ENCODE data around the gene AMMECR1L. TPM values are rescaled to one million over a fixed set of nuclear protein-coding genes. Genes with fewer than 3 reads are reported as not detected.
"Not testable (repeated sequence)": the region's sequence is repeated elsewhere in the genome, so short reads cannot be mapped to it uniquely, and the experiment has no call there.

AMMECR1L gene
- total RNA-seq, 4 donors from 2014 or later, result 6.6 to 18.3 (median 12.9) TPM

DNA sequence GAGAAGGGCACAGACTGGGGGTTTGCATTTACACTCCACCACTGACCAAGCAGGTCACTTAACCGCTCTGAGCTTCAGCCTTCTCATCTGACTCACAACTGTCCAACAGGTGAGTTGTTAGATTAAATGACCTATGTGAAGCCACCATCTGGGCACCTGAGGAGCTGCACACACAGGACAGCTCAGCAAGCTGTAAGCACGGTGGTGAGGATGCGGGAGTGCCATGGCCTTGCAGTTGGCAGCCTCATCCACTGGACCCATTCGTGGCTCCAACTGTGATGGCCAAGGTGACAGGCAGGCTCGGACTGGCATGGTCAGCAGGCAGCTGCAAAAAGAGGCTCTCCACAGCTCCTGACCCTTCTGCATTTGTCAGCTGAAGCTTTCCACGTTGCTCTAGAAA, 23.3 kb upstream of the AMMECR1L start:
- WGBS, 2 donors (ENCODE audit: low coverage in 1 of 2), result 71 to 73% methylated on average over 1 to 6 of the region's 6 CpGs
- Histone ChIP-seq H3K36me3 (no peaks in the 10 kb centered on the region), H3K4me1 (no peaks in the 10 kb centered on the region), H3K27ac (no peak overlapping the region), H3K9me3 (no peaks in the 10 kb centered on the region), H3K27me3 (no peaks in the 10 kb centered on the region), H3K4me3 (no peak overlapping the region)
- TF ChIP-seq, protein P1, sequence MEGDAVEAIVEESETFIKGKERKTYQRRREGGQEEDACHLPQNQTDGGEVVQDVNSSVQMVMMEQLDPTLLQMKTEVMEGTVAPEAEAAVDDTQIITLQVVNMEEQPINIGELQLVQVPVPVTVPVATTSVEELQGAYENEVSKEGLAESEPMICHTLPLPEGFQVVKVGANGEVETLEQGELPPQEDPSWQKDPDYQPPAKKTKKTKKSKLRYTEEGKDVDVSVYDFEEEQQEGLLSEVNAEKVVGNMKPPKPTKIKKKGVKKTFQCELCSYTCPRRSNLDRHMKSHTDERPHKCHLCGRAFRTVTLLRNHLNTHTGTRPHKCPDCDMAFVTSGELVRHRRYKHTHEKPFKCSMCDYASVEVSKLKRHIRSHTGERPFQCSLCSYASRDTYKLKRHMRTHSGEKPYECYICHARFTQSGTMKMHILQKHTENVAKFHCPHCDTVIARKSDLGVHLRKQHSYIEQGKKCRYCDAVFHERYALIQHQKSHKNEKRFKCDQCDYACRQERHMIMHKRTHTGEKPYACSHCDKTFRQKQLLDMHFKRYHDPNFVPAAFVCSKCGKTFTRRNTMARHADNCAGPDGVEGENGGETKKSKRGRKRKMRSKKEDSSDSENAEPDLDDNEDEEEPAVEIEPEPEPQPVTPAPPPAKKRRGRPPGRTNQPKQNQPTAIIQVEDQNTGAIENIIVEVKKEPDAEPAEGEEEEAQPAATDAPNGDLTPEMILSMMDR (IDR thresholded peaks at IDR 0.05), result no peak
- TF ChIP-seq POLR2A (IDR thresholded peaks at IDR 0.05), result no peak
- no peak for TF ChIP-seq POLR2AphosphoS5 (IDR thresholded peaks at IDR 0.05)
- no peak for TF ChIP-seq EP300 (IDR thresholded peaks at IDR 0.05; ENCODE audit: low read depth)
- DNase-seq, result no peak
- intact Hi-C loops (cut with DNase I; ENCODE audit: low total_unique reads), result no loop called here
- in situ Hi-C loops (cut with MboI; ENCODE audit: low pct_ligation_motif_present in 1 of 4, low pct_unique_long_range_greater_than_20kb in 1 of 4, low sequenced_read_pairs in 3 of 4), result no loop called here

DNA sequence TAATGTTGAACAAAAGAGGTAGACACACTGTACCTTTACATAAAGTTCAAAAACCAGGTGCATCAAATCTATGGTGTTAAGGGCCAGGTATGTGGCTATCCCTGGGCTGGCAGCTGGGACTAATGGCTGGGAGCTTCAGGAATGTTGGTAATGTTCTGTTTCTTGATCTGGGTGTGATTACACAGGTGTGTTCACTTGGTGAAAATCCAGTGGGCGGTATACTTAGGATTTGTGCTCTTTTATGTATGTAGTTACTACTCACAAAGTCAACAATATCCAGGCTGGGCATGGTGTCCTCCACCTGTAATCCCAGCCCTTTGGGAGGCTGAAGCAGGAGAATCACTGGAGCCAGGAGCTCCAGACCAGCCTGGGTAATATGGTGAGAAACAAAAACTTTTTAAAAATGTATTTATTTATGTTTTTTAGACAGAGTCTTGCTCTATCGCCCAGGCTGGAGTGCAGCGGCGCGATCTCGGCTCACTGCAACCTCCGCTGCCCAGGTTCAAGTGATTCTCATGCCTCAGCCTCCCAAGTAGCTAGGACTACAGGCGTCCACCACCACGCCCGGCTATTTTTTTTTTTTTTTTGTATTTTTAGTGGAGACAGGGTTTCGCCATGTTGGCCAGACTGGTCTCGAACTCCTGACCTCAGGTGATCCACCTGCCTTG, 22.1 kb upstream of the AMMECR1L start:
- H3K36me3 ChIP-seq; H3K4me3 ChIP-seq; H3K9me3 ChIP-seq; H3K4me1 ChIP-seq; H3K27ac ChIP-seq; H3K27me3 ChIP-seq; in situ Hi-C loops (cut with MboI; ENCODE audit: low pct_ligation_motif_present in 1 of 4, low pct_unique_long_range_greater_than_20kb in 1 of 4, low sequenced_read_pairs in 3 of 4); intact Hi-C loops (cut with DNase I; ENCODE audit: low total_unique reads): not testable (repeated sequence)
- peak; percentile 9 for DNase-seq
- 87 to 93% methylated on average over 9 to 12 of the region's 12 CpGs for WGBS, 2 donors (ENCODE audit: low coverage in 1 of 2)

DNA sequence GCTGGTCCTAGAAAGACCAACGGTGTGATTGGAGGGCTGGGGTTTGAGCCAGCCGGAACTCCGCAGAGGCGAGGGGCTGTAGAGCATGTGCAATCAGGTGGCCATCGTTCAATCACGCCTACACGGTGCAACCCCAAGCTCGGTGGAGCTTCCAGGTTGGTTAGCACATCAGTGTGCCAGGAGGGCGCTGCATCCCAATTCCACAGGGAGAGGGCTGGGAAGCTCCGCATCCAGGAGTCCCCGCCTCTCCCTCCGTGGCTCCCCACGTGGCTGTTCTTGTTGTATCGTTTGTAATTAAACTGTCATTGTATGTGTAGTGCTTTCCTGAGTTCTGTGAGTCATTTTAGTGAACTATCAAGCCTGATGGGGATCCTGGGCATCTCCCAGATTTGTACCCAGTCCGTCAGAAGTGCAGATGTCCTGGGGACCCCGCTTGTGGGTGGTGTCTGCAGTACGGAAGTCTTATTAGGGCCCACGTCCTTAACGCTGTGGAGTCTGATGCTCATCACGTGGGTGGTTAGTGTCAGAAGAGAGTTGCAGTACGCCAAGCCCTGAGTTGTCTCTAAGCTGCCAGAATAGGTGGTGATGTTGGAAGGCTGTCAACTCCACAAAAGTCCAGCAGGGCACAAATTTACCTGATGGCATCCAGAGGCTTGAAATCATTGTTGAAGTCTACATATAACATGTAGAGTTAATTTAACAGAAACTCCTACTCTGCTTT, 20.6 kb upstream of the AMMECR1L start:
- Histone ChIP-seq H3K9me3 (no peaks in the 10 kb centered on the region), H3K4me1 (peaks cover 0 to 1% (median under 1%) of the 10 kb centered on the region in 4 donors), H3K36me3 (no peaks in the 10 kb centered on the region), H3K27ac (no peak overlapping the region), H3K27me3 (no peaks in the 10 kb centered on the region), H3K4me3 (no peak overlapping the region)
- no peak for DNase-seq
- TF ChIP-seq POLR2A (IDR thresholded peaks at IDR 0.05) (no peak), EP300 (IDR thresholded peaks at IDR 0.05; ENCODE audit: low read depth) (no peak), POLR2AphosphoS5 (IDR thresholded peaks at IDR 0.05) (no peak)
- TF ChIP-seq, protein P1 (IDR thresholded peaks at IDR 0.05), result no peak
- 64 to 77% methylated on average over 6 to 19 of the region's 21 CpGs for WGBS, 2 donors (ENCODE audit: low coverage in 1 of 2)
- intact Hi-C loops (cut with DNase I; ENCODE audit: low total_unique reads), result no loop called here
- in situ Hi-C loops (cut with MboI; ENCODE audit: low pct_ligation_motif_present in 1 of 4, low pct_unique_long_range_greater_than_20kb in 1 of 4, low sequenced_read_pairs in 3 of 4), result no loop called here

DNA sequence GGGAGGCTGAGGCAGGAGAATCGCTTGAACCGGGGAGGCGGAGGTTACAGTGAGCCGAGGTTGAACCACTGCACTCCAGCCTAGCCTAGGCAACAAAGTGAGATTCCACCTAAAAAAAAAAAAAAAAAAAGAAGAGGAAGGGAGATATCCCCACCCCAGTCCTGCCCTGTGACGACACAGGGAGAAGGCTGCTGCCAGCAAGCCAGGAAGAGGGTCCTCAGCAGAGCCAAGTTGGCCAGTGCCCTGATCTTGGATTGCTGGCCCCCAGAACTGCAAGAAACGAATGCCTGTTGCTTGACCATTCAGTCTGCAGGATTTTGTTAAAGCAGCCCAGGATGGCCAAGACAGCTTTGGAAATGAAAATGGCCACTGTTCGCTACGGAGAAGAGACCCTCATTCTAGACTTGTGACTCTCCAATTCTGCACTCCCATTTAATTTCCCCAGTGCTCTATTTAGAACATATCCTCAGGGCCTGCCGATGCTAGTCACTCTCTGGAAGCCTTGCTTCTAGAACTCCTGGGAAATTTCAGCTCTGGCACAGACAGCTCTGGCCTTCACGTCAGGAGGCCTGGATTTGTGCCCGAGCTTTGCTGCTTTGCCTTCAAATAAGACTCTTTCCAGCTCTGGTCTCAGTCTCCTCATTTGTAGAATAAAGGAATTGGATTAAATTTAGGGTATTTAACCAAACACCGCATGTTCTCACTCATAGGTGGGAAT, 15.7 kb upstream of the AMMECR1L start:
- H3K4me3 ChIP-seq, result no peak overlapping the region
- TF ChIP-seq POLR2AphosphoS5 (IDR thresholded peaks at IDR 0.05) (no peak), POLR2A (IDR thresholded peaks at IDR 0.05) (no peak), EP300 (IDR thresholded peaks at IDR 0.05; ENCODE audit: low read depth) (no peak)
- H3K4me1 ChIP-seq, result peaks cover 0 to 9% (median 1%) of the 10 kb centered on the region in 4 donors
- no peaks in the 10 kb centered on the region for H3K27me3 ChIP-seq
- peak overlapping the region in 3 of 4 donors; percentile 57 to 63 (median 57) for H3K27ac ChIP-seq
- no peaks in the 10 kb centered on the region for H3K36me3 ChIP-seq
- H3K9me3 ChIP-seq, result no peaks in the 10 kb centered on the region
- DNase-seq, result peak; percentile 27
- WGBS, 2 donors (ENCODE audit: low coverage in 1 of 2), result 79 to 82% methylated on average over 4 to 12 of the region's 12 CpGs
- in situ Hi-C loops (cut with MboI; ENCODE audit: low pct_ligation_motif_present in 1 of 4, low pct_unique_long_range_greater_than_20kb in 1 of 4, low sequenced_read_pairs in 3 of 4) (no loop called here), intact Hi-C loops (cut with DNase I; ENCODE audit: low total_unique reads) (no loop called here)
